Smooth muscle cell (in vitro differentiated cells): ENCODE measurements around the gene NGLY1. TPM values are rescaled to one million over a fixed set of nuclear protein-coding genes. Genes with fewer than 3 reads are reported as not detected.

ENCODE experiments used
- DNase-seq: peaks from one replicate; lab custom pipeline; 2025; ENCODE audit not compliant: unreplicated experiment; lab: John Stamatoyannopoulos, UW
- H2AFZ ChIP-seq: fragments of 200-600 bp; sonication (generic); 2 replicates; pipeline ENCODE4 v1.6.0; 2016; ENCODE audit warnings: antibody characterized with exemption, low read depth, mild to moderate bottlenecking
- H3F3A ChIP-seq: fragments of 200-600 bp; sonication (generic); 2 replicates; pipeline ENCODE4 v1.6.0; 2017; ENCODE audit warnings: antibody characterized with exemption, low read depth
- H3K27ac ChIP-seq: fragments of 200-600 bp; sonication (generic); 2 replicates; pipeline ENCODE4 v1.5.1; 2016; ENCODE audit warnings: low read depth, mild to moderate bottlenecking
- H3K27me3 ChIP-seq: fragments of 200-600 bp; sonication (generic); 2 replicates; pipeline ENCODE4 v1.6.1; 2016; ENCODE audit warnings: low read depth, mild to moderate bottlenecking
- H3K36me3 ChIP-seq: fragments of 200-600 bp; sonication (generic); 2 replicates; pipeline ENCODE4 v1.5.1; 2016; ENCODE audit warnings: low read depth
- H3K4me1 ChIP-seq: fragments of 200-600 bp; sonication (generic); 2 replicates; pipeline ENCODE4 v1.5.1; 2016; ENCODE audit warnings: low read depth
- H3K4me2 ChIP-seq: fragments of 200-600 bp; sonication (generic); 2 replicates; pipeline ENCODE4 v1.6.0; 2016; ENCODE audit warnings: mild to moderate bottlenecking
- H3K4me3 ChIP-seq: fragments of 200-600 bp; sonication (generic); 2 replicates; pipeline ENCODE4 v1.5.1; 2016; ENCODE audit warnings: mild to moderate bottlenecking
- H3K79me2 ChIP-seq: fragments of 200-600 bp; sonication (generic); 2 replicates; pipeline ENCODE4 v1.6.0; 2016; ENCODE audit warnings: low read depth, mild to moderate bottlenecking
- H3K9ac ChIP-seq: fragments of 200-600 bp; sonication (generic); 2 replicates; pipeline ENCODE4 v1.6.0; 2016; ENCODE audit warnings: low read depth
- H3K9me3 ChIP-seq: fragments of 200-600 bp; sonication (generic); replicated peaks from 2 replicates; pipeline ENCODE4 v1.5.1; 2016; ENCODE audit warnings: low read depth
- H4K20me1 ChIP-seq: fragments of 200-600 bp; sonication (generic); 2 replicates; pipeline ENCODE4 v1.6.0; 2016; ENCODE audit warnings: low read depth
- WGBS: methylation state at CpG from one replicate; pipeline ENCODE4 v1.1.7; 2016; ENCODE audit warnings: low lambda C conversion rate; 5-methylcytosine and 5-hydroxymethylcytosine counted together
- polyA plus RNA-seq: library from polyadenylated mRNA; unstranded; fragments of >200 nt; fragmentation: Nextera tagmentation; extraction: Ambion mirVana; gene quantifications from 2 replicates; pipeline ENCODE4 v1.2.1, GENCODE V29; 2016
- total RNA-seq: library from RNA; depleted of rRNA; stranded (reverse); fragments of >200 nt; gene quantifications from 2 replicates; pipeline ENCODE4 v1.2.3, GENCODE V29; 2014
- TF ChIP-seq, protein P1 (sequence below): fragments of 200-600 bp; sonication (generic); IDR thresholded peaks from 2 replicates; pipeline ENCODE4 v1.5.1; 2017; ENCODE audit warnings: borderline replicate concordance, mild to moderate bottlenecking, antibody characterized with exemption; ENCODE audit not compliant: insufficient read depth, poor library complexity, severe bottlenecking

NGLY1 gene
- total and polyA plus RNA-seq, 2 experiments from 2014 or later, result 29.0 to 35.8 TPM

DNA sequence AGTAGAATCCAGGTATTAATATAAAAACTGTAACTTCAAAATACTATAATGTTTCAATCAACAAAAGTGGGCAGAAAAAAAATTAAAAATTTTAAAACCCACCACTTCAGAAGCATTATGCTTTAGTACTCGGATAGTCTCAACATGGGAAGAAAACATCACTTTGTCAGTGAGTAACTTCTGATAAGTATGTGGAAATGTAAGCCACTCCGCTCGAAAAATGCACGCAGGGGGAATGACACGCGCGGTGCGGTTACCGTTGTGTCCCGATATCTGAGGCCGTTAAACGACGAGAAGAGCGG lies 656 bp downstream of the NGLY1 start:
- H3K4me3 ChIP-seq, result peak overlapping the region; percentile 100
- H3K9me3 ChIP-seq, result no peaks in the 10 kb centered on the region
- H2AFZ ChIP-seq, result peak overlapping the region; percentile 91
- H3K4me2 ChIP-seq, result peak overlapping the region; percentile 88
- TF ChIP-seq, protein P1, sequence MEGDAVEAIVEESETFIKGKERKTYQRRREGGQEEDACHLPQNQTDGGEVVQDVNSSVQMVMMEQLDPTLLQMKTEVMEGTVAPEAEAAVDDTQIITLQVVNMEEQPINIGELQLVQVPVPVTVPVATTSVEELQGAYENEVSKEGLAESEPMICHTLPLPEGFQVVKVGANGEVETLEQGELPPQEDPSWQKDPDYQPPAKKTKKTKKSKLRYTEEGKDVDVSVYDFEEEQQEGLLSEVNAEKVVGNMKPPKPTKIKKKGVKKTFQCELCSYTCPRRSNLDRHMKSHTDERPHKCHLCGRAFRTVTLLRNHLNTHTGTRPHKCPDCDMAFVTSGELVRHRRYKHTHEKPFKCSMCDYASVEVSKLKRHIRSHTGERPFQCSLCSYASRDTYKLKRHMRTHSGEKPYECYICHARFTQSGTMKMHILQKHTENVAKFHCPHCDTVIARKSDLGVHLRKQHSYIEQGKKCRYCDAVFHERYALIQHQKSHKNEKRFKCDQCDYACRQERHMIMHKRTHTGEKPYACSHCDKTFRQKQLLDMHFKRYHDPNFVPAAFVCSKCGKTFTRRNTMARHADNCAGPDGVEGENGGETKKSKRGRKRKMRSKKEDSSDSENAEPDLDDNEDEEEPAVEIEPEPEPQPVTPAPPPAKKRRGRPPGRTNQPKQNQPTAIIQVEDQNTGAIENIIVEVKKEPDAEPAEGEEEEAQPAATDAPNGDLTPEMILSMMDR, result no peak
- H4K20me1 ChIP-seq, result peaks cover 26% of the 10 kb centered on the region
- no peaks in the 10 kb centered on the region for H3F3A ChIP-seq
- no peaks in the 10 kb centered on the region for H3K27me3 ChIP-seq
- H3K27ac ChIP-seq, result no peak overlapping the region
- peaks cover 11% of the 10 kb centered on the region for H3K4me1 ChIP-seq
- peaks cover 5% of the 10 kb centered on the region for H3K36me3 ChIP-seq
- peaks cover 33% of the 10 kb centered on the region for H3K79me2 ChIP-seq
- WGBS, result 1% methylated on average over 14 of the region's 14 CpGs
- H3K9ac ChIP-seq, result peak overlapping the region; percentile 66
- no peak for DNase-seq

DNA sequence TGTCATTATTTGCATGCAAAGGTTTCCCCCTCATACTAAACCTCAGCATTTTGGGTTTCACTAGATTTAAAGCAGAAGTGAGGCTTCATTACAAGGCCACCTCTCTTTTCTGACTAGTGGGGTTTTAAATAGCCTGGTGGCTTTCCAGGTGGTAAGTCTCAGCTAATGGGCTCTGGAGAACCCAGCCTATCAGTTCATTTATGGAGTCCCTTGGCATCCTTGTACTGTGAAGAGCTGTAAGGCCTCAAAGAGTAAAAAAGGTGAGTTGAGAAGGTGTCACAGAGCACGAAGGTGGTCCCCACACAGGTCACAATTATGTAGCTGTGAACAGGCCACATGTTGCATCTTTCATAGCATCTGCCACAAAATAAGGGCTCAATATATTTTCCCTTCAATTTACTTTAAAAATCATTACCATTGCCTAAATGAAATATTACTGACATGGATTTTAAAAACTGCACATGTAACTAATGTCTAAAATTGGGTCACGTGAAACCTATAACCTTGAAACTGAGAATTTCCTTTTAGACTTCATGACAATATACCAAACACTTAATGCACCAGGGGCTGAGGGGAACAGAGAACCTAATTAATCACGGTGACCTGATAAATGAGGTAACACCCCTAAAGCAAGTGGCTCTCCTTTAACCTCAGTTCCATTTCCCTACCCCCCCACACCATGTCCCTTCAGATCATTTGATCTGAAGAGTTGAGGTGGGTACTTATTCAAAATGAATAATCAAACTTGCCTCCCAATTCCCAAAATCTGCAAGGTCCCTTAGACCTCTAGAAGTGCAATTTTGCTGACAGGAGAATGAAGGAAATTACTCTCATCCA lies 1.3 kb downstream of the NGLY1 start:
- no peak overlapping the region for H2AFZ ChIP-seq
- no peaks in the 10 kb centered on the region for H3F3A ChIP-seq
- peak overlapping the region; percentile 88 for H3K4me2 ChIP-seq
- H3K27me3 ChIP-seq, result no peaks in the 10 kb centered on the region
- peak overlapping the region; percentile 66 for H3K9ac ChIP-seq
- DNase-seq, result no peak
- H3K27ac ChIP-seq, result no peak overlapping the region
- peaks cover 26% of the 10 kb centered on the region for H4K20me1 ChIP-seq
- TF ChIP-seq, protein P1, result no peak
- peaks cover 33% of the 10 kb centered on the region for H3K79me2 ChIP-seq
- peak overlapping the region; percentile 100 for H3K4me3 ChIP-seq
- peaks cover 11% of the 10 kb centered on the region for H3K4me1 ChIP-seq
- WGBS, result 76% methylated on average over 3 of the region's 3 CpGs
- H3K9me3 ChIP-seq, result no peaks in the 10 kb centered on the region
- peaks cover 8% of the 10 kb centered on the region for H3K36me3 ChIP-seq

DNA sequence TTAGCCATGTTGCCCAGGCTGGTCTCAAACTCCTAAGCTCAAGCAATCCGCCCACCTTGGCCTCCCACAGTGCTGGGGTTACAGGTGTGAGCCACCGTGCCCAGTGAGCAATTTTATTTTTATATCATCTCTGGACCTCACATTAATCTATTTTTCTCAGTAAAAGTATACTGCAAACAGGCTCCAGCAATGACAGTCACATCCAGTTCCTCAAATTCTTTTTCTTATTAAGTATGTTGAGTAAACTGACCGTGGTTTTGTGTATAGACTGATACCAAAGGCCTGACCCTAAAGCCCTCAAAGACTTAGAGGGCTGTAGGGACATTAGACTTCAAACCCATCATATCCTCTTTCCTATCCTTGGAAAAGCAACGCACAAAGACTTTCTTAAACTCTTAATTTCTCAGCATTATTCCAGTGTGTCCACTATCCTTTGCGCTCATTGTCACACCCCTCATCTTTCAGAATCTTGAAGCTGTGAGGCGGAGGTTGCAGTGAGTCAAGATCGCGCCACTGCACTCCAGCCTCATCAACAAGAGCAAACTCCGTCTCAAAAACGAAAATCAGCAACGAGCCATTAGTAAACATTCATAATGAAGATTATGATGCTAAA lies 2.0 kb downstream of the NGLY1 start:
- H3K4me1 ChIP-seq, result peaks cover 11% of the 10 kb centered on the region
- H3F3A ChIP-seq, result no peaks in the 10 kb centered on the region
- 96% methylated on average over 11 of the region's 11 CpGs for WGBS
- H3K4me3 ChIP-seq, result no peak overlapping the region
- no peak for DNase-seq
- H3K9ac ChIP-seq, result no peak overlapping the region
- TF ChIP-seq, protein P1, result no peak
- peaks cover 33% of the 10 kb centered on the region for H3K79me2 ChIP-seq
- peak overlapping the region; percentile 88 for H3K4me2 ChIP-seq
- H2AFZ ChIP-seq, result no peak overlapping the region
- H3K27ac ChIP-seq, result no peak overlapping the region
- peaks cover 16% of the 10 kb centered on the region for H3K36me3 ChIP-seq
- H3K9me3 ChIP-seq, result no peaks in the 10 kb centered on the region
- H3K27me3 ChIP-seq, result no peaks in the 10 kb centered on the region
- H4K20me1 ChIP-seq, result peaks cover 26% of the 10 kb centered on the region

DNA sequence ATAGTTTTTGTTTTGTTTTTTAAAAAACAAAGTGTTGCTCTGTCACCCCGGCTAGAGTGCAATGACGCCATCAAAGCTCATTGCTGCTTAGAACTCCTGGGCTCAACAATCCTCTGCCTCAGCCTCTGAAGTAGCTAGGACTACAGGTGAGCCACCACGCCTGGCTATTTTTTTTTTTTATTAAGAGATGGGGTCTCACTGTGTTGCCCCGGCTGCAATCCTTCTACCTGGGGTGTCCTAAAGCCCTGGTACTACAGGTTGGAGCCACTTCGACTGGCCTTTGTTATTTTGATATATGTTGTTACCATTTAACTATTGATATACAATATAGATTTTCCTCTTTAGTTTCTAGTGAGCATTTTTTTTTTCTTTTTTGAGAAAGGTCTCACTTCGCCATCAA lies 2.6 kb downstream of the NGLY1 start:
- Histone ChIP-seq H3K27me3 (no peaks in the 10 kb centered on the region), H3K4me2 (no peak overlapping the region), H3K4me1 (peaks cover 11% of the 10 kb centered on the region), H3F3A (no peaks in the 10 kb centered on the region), H3K27ac (no peak overlapping the region), H3K9me3 (no peaks in the 10 kb centered on the region), H2AFZ (no peak overlapping the region), H4K20me1 (peaks cover 26% of the 10 kb centered on the region), H3K36me3 (peaks cover 16% of the 10 kb centered on the region), H3K79me2 (peaks cover 33% of the 10 kb centered on the region), H3K9ac (no peak overlapping the region), H3K4me3 (no peak overlapping the region)
- TF ChIP-seq, protein P1, result no peak
- WGBS, result 96% methylated on average over 6 of the region's 6 CpGs
- DNase-seq, result no peak
